ENCODE results near the gene ABHD8.

DNA sequence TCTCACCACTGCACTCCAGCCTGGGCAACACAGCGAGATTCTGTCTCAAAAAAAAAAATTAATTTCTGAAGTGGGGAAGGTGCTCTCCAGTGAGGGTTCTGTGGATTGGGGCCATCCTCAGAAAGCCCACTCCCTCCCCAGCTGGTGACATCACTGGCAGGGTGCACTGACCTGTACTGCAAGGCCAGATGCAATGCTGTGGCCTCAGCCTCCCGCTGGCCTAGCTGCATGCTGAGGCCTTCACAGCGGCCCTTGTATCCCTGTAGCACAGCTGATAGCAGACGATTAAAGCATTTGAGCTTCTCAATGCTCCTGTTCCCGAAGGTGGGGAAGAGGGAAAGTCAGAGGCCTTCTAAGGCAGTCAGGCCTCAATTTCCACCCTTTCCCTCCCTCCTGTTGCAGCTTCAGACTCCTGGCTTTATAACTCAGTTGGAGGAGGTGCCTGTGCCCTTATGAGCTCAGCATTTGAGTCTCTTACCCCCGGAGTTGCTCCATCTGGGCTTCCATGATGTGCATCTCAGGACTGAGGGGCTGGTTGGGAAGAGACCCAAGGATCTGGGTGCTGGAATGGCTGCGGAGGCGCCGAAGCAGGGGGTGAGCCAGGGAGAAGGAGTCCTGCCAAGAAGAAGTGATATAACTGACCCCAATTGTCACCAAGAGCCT lies 44.0 kb downstream of the ABHD8 start:
- TF ChIP-seq, protein P1, sequence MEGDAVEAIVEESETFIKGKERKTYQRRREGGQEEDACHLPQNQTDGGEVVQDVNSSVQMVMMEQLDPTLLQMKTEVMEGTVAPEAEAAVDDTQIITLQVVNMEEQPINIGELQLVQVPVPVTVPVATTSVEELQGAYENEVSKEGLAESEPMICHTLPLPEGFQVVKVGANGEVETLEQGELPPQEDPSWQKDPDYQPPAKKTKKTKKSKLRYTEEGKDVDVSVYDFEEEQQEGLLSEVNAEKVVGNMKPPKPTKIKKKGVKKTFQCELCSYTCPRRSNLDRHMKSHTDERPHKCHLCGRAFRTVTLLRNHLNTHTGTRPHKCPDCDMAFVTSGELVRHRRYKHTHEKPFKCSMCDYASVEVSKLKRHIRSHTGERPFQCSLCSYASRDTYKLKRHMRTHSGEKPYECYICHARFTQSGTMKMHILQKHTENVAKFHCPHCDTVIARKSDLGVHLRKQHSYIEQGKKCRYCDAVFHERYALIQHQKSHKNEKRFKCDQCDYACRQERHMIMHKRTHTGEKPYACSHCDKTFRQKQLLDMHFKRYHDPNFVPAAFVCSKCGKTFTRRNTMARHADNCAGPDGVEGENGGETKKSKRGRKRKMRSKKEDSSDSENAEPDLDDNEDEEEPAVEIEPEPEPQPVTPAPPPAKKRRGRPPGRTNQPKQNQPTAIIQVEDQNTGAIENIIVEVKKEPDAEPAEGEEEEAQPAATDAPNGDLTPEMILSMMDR (IDR thresholded peaks at IDR 0.05; ENCODE audit: low read depth, low read length, poor library complexity, severe bottlenecking), result no peak
- no peak for TF ChIP-seq EZH2phosphoT487 (IDR thresholded peaks at IDR 0.05; ENCODE audit: borderline replicate concordance, low read length)
